Suprapubic skin (tissue), 4 donors: Measurements from ENCODE around the gene COPS9. TPM values are rescaled to one million over a fixed set of nuclear protein-coding genes. Genes with fewer than 3 reads are reported as not detected.

Source experiments
- DNase-seq, 2 donors: peaks; one replicate each; pipeline ENCODE4 v3.0.0-alpha.2; 2019; ENCODE audit warnings: low spot score in 2 of 2
- H3K27ac ChIP-seq: fragments of 200-600 bp; sonication (generic); one replicate; pipeline ENCODE4 v1.5.1; 2019
- H3K27me3 ChIP-seq: fragments of 200-600 bp; sonication (generic); one replicate; pipeline ENCODE4 v1.5.1; 2019
- H3K36me3 ChIP-seq: fragments of 200-600 bp; sonication (generic); one replicate; pipeline ENCODE4 v1.5.1; 2019
- H3K4me1 ChIP-seq: fragments of 200-600 bp; sonication (generic); one replicate; pipeline ENCODE4 v1.5.1; 2019
- H3K4me3 ChIP-seq: fragments of 200-600 bp; sonication (generic); one replicate; pipeline ENCODE4 v1.5.1; 2019; ENCODE audit warnings: mild to moderate bottlenecking
- H3K9me3 ChIP-seq: fragments of 200-600 bp; sonication (generic); one replicate; pipeline ENCODE4 v1.5.1; 2019
- EP300 ChIP-seq: sonication (generic); formaldehyde crosslinking; IDR thresholded peaks from one replicate; pipeline ENCODE4 v1.6.1; 2017; ENCODE audit warnings: antibody characterized with exemption
- POLR2A ChIP-seq, 2 donors: fragments of 450-650 bp; IDR thresholded peaks; one replicate each; pipeline ENCODE4 v1.6.1; 2017; ENCODE audit warnings: antibody characterized with exemption in 2 of 2, mild to moderate bottlenecking in 2 of 2, moderate library complexity in 2 of 2
- POLR2AphosphoS5 ChIP-seq, 3 donors: sonication (generic); formaldehyde crosslinking; IDR thresholded peaks; one replicate each; pipeline ENCODE4 v1.6.1; 2017; ENCODE audit warnings: antibody characterized with exemption in 3 of 3
- WGBS: methylation state at CpG from one replicate; pipeline ENCODE4 v1.1.5; 2018; 5-methylcytosine and 5-hydroxymethylcytosine counted together
- total RNA-seq, 4 donors: library from RNA; depleted of rRNA; stranded (reverse); fragments of >200 nt; gene quantifications; one replicate each; pipeline ENCODE4 v1.1.0, GENCODE V29; 2016
- TF ChIP-seq, protein P1 (sequence below), 2 donors: fragments of 200-600 bp in 1 of 2; fragments of 450-650 bp in 1 of 2; sonication (generic) in 1 of 2; IDR thresholded peaks; one replicate each; pipeline ENCODE4 v1.5.1; 2016 to 2019; ENCODE audit warnings: antibody characterized with exemption in 2 of 2, mild to moderate bottlenecking in 1 of 2, moderate library complexity in 1 of 2

COPS9 gene
- total RNA-seq, result 100 to 1,000 TPM in 3 of 4 donors, 10 to 100 TPM in 1; 30.6 to 178 (median 143) TPM

GRCh38 chr2:240136013-240136670, at the start of gene COPS9:
COPS9 (minus strand) TSS chr2:240136305; CDS start chr2:240136284, 21 bp downstream.
- H3K27ac ChIP-seq, result peak within 1 kb of the TSS; percentile 67
- 0% methylated on average over 12 of the region's 79 CpGs for WGBS
- H3K9me3 ChIP-seq, result no peaks in the 10 kb centered on the region
- peak within 1 kb of the TSS; percentile 94 for H3K4me3 ChIP-seq
- TF ChIP-seq POLR2AphosphoS5 (IDR thresholded peaks at IDR 0.05) (peak in 1 of 3 donors; percentile 85), EP300 (no peak), POLR2A (IDR thresholded peaks at IDR 0.05) (peak in 1 of 2 donors; percentile 19)
- TF ChIP-seq, protein P1, sequence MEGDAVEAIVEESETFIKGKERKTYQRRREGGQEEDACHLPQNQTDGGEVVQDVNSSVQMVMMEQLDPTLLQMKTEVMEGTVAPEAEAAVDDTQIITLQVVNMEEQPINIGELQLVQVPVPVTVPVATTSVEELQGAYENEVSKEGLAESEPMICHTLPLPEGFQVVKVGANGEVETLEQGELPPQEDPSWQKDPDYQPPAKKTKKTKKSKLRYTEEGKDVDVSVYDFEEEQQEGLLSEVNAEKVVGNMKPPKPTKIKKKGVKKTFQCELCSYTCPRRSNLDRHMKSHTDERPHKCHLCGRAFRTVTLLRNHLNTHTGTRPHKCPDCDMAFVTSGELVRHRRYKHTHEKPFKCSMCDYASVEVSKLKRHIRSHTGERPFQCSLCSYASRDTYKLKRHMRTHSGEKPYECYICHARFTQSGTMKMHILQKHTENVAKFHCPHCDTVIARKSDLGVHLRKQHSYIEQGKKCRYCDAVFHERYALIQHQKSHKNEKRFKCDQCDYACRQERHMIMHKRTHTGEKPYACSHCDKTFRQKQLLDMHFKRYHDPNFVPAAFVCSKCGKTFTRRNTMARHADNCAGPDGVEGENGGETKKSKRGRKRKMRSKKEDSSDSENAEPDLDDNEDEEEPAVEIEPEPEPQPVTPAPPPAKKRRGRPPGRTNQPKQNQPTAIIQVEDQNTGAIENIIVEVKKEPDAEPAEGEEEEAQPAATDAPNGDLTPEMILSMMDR (IDR thresholded peaks at IDR 0.05), result no peak
- peaks cover 22% of the 10 kb centered on the region for H3K4me1 ChIP-seq
- H3K27me3 ChIP-seq, result no peaks in the 10 kb centered on the region
- H3K36me3 ChIP-seq, result peaks cover 25% of the 10 kb centered on the region
- peak; percentile 88 to 92 for DNase-seq

DNA sequence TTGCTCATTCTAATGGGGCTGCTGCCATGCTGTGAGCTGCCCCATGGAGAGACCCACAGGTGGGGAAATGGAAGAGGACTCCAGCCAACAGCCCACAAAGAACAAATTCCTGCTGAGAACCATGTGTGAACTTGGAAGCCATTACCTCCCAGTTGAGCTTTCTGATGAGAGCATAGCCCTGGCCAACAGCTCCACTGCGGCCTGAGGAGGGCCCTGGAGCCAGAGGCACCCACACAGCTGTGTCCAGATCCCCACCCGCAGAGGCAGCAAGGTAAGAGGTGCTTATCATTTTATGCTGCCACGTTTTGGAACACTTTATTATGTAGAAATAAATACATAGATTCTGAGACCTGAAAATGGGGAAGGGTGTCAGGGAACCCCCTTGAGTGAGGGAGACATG, 48.6 kb upstream of the COPS9 start:
- H3K27me3 ChIP-seq, result peaks cover 33% of the 10 kb centered on the region
- peak in 1 of 2 donors; percentile 44 for DNase-seq
- H3K36me3 ChIP-seq, result no peaks in the 10 kb centered on the region
- no peaks in the 10 kb centered on the region for H3K9me3 ChIP-seq
- H3K4me1 ChIP-seq, result no peaks in the 10 kb centered on the region
- no peak overlapping the region for H3K4me3 ChIP-seq
- TF ChIP-seq POLR2AphosphoS5 (IDR thresholded peaks at IDR 0.05) (no peak), POLR2A (IDR thresholded peaks at IDR 0.05) (no peak), EP300 (no peak)
- TF ChIP-seq, protein P1 (IDR thresholded peaks at IDR 0.05), result no peak
- WGBS, result 70% methylated on average over 3 of the region's 3 CpGs
- no peak overlapping the region for H3K27ac ChIP-seq

GRCh38 chr2:240183875-240184590, 47.9 kb upstream of the COPS9 start:
- Histone ChIP-seq H3K27ac (no peak overlapping the region), H3K36me3 (no peaks in the 10 kb centered on the region), H3K4me1 (no peaks in the 10 kb centered on the region), H3K9me3 (no peaks in the 10 kb centered on the region), H3K4me3 (no peak overlapping the region), H3K27me3 (peaks cover 39% of the 10 kb centered on the region)
- peak; percentile 41 to 72 for DNase-seq
- no peak for TF ChIP-seq EP300
- no peak for TF ChIP-seq POLR2AphosphoS5 (IDR thresholded peaks at IDR 0.05)
- no peak for TF ChIP-seq POLR2A (IDR thresholded peaks at IDR 0.05)
- TF ChIP-seq, protein P1 (IDR thresholded peaks at IDR 0.05), result no peak
- WGBS, result 92% methylated on average over 13 of the region's 13 CpGs

DNA sequence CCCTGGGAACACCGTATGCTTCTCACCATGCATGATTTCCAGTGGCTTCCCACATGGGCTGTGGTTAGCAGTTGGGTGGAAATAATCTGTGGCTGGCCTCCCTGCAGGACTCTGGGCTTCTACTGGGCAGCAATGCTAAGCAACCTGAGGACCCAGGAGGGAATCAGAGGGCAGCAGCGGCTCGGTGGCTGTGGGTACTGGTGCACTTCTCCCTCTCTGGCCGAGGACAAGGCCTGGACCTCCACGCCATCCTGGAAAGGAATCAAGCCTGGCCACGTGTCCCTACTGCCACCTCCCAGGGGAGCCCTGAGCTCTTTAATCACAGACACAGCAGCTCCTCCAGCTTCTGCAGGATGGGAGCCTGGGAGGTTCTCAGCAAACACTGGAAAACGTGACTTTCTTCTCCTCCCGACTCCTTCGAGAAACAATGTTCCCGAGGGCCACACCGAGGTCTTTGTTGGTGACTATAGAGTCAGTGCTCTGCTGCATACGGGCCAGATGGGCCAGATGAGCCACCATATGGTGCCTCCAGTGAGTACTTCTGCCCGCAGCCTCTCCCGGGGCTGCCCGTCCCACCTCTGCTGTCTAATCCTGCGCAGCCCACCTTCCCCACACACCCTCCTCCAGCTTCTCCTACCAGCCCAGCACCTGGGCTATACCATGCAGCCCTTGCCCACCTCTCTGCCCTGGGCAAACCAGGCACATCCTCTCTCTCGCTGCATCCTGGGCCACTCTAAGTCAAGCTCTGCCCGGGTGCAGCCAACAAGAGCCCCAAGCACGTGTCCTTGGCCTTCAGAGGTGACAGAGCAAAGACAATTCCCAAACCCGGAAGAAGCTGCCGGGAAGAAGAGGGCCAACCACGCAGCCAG, 47.1 kb upstream of the COPS9 start:
- DNase-seq, result peak; percentile 44 to 70
- TF ChIP-seq, protein P1 (IDR thresholded peaks at IDR 0.05), result no peak
- TF ChIP-seq EP300, result no peak
- TF ChIP-seq POLR2AphosphoS5 (IDR thresholded peaks at IDR 0.05), result no peak
- TF ChIP-seq POLR2A (IDR thresholded peaks at IDR 0.05), result no peak
- WGBS, result 75% methylated on average over 19 of the region's 22 CpGs
- Histone ChIP-seq H3K27me3 (peaks cover 43% of the 10 kb centered on the region), H3K36me3 (no peaks in the 10 kb centered on the region), H3K9me3 (no peaks in the 10 kb centered on the region), H3K4me1 (no peaks in the 10 kb centered on the region), H3K27ac (no peak overlapping the region), H3K4me3 (no peak overlapping the region)
